SK-N-MC (cell line): ENCODE data around the gene HOXA6.

Source experiments
- EZH2 ChIP-seq: fragments of 200-600 bp; sonication (generic); IDR thresholded peaks from one replicate; pipeline ENCODE4 v1.6.1; 2017; ENCODE audit warnings: antibody characterized with exemption
- POLR2AphosphoS5 ChIP-seq: IDR thresholded peaks from 2 replicates; pipeline ENCODE4 v1.6.1; 2012; ENCODE audit warnings: mild to moderate bottlenecking, low read depth, low read length, borderline replicate concordance

- TF ChIP-seq EZH2 (no peak), POLR2AphosphoS5 (no peak)
These were observed 45.5 kb downstream of the HOXA6 start for GRCh38 chr7:27101957-27102580.
